ENCODE data around the gene CKS2. TPM values are rescaled to one million over a fixed set of nuclear protein-coding genes. Genes with fewer than 3 reads are reported as not detected.

Gene CKS2
- total RNA-seq, 1 donor from 2014 or later: 69.9 TPM

DNA sequence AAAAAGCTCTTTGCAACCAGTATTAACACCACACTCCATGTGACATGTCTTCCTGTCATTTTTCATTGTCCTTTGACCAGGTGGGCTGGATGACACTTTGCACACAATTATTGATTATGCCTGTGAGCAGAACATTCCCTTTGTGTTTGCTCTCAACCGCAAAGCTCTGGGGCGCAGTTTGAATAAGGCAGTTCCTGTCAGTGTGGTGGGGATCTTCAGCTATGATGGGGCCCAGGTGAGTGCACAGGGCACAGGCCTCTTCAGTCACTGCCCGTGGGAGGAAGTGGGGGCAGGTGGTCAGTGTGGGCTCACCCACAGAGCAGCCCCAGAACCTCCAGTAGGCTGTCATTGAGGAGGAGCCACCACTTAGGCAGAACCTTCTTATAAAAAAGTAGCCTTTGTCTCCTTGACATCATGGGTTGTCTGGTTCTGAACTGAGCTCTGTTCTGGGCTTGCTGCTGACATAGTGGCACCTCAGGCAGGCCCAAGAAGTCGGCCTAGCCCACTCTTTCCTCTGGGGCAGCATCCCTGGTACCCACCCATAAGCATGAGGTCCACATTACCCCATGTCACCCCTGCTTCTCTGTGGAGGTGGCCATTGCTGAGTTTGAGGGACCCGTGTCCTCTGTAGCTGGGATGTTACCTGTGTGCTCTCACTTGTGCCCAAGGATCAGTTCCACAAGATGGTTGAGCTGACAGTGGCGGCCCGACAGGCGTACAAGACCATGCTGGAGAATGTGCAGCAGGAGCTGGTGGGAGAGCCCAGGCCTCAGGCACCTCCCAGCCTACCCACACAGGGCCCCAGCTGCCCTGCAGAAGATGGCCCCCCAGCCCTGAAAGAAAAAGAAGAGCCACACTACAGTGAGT, 46.6 kb downstream of the CKS2 start:
- H3K4me2 ChIP-seq (ENCODE audit: low read length): no peak overlapping the region
- no peak overlapping the region for H3K27ac ChIP-seq (ENCODE audit: low read depth, low read length)
- H2AFZ ChIP-seq (ENCODE audit: low read depth, low read length): no peak overlapping the region

DNA sequence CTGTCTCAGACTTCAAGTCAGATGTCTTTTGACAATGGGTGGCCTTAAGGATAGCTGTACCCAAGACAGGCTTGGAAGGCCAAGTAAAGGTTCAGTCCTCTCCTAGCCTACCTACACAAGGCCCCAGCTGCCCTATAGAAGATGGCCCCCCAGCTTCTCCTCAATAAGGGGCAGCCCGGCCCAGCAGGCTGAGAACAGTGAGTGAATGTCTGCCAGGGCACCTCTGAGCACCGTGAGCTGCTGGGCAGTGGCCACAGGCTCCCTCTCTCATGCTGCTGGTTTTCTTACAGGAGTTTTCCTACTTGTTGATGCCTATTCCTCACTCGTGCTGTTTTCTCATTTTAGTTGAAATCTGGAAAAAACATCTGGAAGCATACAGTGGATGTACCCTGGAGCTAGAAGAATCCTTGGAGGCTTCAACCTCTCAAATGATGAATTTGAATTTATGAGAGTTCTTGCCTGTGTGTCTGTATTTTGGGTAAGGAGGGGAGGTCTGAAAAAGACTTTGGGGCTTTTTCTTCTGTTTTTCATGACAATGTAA, 47.5 kb downstream of the CKS2 start:
- H3K79me2 ChIP-seq (ENCODE audit: insufficient read depth, low read length): peaks cover under 1% of the 10 kb centered on the region
- H3K4me1 ChIP-seq (ENCODE audit: insufficient read depth, low read length): no peaks in the 10 kb centered on the region
- H3K27me3 Mint-ChIP-seq (ENCODE audit: low read depth, unreplicated experiment): no peaks in the 10 kb centered on the region
- peaks cover 49% of the 10 kb centered on the region for H3K36me3 ChIP-seq (ENCODE audit: insufficient read depth, low read length)
- H2AFZ ChIP-seq (ENCODE audit: low read depth, low read length): no peak overlapping the region
- H3K36me3 Mint-ChIP-seq (ENCODE audit: low read depth, unreplicated experiment): peaks cover 23% of the 10 kb centered on the region
- TF ChIP-seq, protein P1, sequence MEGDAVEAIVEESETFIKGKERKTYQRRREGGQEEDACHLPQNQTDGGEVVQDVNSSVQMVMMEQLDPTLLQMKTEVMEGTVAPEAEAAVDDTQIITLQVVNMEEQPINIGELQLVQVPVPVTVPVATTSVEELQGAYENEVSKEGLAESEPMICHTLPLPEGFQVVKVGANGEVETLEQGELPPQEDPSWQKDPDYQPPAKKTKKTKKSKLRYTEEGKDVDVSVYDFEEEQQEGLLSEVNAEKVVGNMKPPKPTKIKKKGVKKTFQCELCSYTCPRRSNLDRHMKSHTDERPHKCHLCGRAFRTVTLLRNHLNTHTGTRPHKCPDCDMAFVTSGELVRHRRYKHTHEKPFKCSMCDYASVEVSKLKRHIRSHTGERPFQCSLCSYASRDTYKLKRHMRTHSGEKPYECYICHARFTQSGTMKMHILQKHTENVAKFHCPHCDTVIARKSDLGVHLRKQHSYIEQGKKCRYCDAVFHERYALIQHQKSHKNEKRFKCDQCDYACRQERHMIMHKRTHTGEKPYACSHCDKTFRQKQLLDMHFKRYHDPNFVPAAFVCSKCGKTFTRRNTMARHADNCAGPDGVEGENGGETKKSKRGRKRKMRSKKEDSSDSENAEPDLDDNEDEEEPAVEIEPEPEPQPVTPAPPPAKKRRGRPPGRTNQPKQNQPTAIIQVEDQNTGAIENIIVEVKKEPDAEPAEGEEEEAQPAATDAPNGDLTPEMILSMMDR (IDR thresholded peaks at IDR 0.05; ENCODE audit: insufficient read depth, low read depth, low read length): no peak
- TF ChIP-seq EZH2 (IDR thresholded peaks at IDR 0.05; ENCODE audit: insufficient read depth, low read length): no peak
- no peak overlapping the region for H3K27ac ChIP-seq (ENCODE audit: low read depth, low read length)
- peaks cover 29% of the 10 kb centered on the region for H4K20me1 ChIP-seq (ENCODE audit: insufficient read depth, low read length)
- H3K27ac Mint-ChIP-seq (ENCODE audit: unreplicated experiment): no peak overlapping the region
- no peak overlapping the region for H3K4me3 Mint-ChIP-seq (ENCODE audit: unreplicated experiment)
- no peak overlapping the region for H3K9ac ChIP-seq (ENCODE audit: low read length)
- peaks cover 3% of the 10 kb centered on the region for H3K4me1 Mint-ChIP-seq (ENCODE audit: low read depth, unreplicated experiment)
- H3K4me3 ChIP-seq (ENCODE audit: insufficient read depth, low read depth, low read length): no peak overlapping the region
- FAIRE-seq (no peak), DNase-seq (ENCODE audit: low read depth) (no peak)
- H3K27me3 ChIP-seq (ENCODE audit: insufficient read depth, low read length): no peaks in the 10 kb centered on the region
- no peak overlapping the region for H3K4me2 ChIP-seq (ENCODE audit: low read length)
- no peaks in the 10 kb centered on the region for H3K9me3 Mint-ChIP-seq (ENCODE audit: unreplicated experiment)
- H3K9me3 ChIP-seq (ENCODE audit: insufficient read depth, low read depth, low read length): no peaks in the 10 kb centered on the region

More for the DNA sequence above, 46.6 kb downstream of the CKS2 start:
- no peak for TF ChIP-seq EZH2 (IDR thresholded peaks at IDR 0.05; ENCODE audit: insufficient read depth, low read length)
- TF ChIP-seq, protein P1 (IDR thresholded peaks at IDR 0.05; ENCODE audit: insufficient read depth, low read depth, low read length): no peak
- H3K27ac Mint-ChIP-seq (ENCODE audit: unreplicated experiment): no peak overlapping the region
- H3K9me3 Mint-ChIP-seq (ENCODE audit: unreplicated experiment): no peaks in the 10 kb centered on the region
- H3K4me3 ChIP-seq (ENCODE audit: insufficient read depth, low read depth, low read length): no peak overlapping the region
- peaks cover 3% of the 10 kb centered on the region for H3K79me2 ChIP-seq (ENCODE audit: insufficient read depth, low read length)
- FAIRE-seq: no peak
- H3K9me3 ChIP-seq (ENCODE audit: insufficient read depth, low read depth, low read length): no peaks in the 10 kb centered on the region
- H3K36me3 ChIP-seq (ENCODE audit: insufficient read depth, low read length): peaks cover 55% of the 10 kb centered on the region
- peaks cover 37% of the 10 kb centered on the region for H4K20me1 ChIP-seq (ENCODE audit: insufficient read depth, low read length)
- H3K27me3 ChIP-seq (ENCODE audit: insufficient read depth, low read length): no peaks in the 10 kb centered on the region
- H3K4me3 Mint-ChIP-seq (ENCODE audit: unreplicated experiment): no peak overlapping the region
- peaks cover 3% of the 10 kb centered on the region for H3K4me1 Mint-ChIP-seq (ENCODE audit: low read depth, unreplicated experiment)
- DNase-seq (ENCODE audit: low read depth): no peak
- H3K36me3 Mint-ChIP-seq (ENCODE audit: low read depth, unreplicated experiment): peaks cover 27% of the 10 kb centered on the region
- H3K27me3 Mint-ChIP-seq (ENCODE audit: low read depth, unreplicated experiment): no peaks in the 10 kb centered on the region
- H3K4me1 ChIP-seq (ENCODE audit: insufficient read depth, low read length): no peaks in the 10 kb centered on the region
- no peak overlapping the region for H3K9ac ChIP-seq (ENCODE audit: low read length)

DNA sequence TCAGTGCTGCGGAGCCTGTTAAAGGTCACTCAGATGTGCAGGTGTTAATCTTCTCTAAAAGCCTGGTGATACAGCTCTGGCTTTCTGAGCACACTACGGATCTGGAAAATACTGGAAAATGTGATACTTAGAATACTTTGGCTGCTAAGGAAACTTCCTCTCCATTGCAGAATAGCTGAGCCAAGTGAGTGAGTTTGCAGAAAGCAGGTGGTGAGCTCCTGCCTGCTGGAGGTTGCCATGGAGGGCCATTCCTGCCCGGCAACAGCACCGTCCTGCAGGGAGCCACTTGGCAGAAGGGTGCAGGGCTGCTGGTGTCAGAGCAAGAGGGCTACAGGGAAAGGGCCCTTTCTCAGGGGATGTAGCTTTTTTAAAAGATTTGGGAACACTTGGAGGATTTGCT, 48.0 kb downstream of the CKS2 start:
- Histone ChIP-seq H4K20me1 (ENCODE audit: insufficient read depth, low read length) (peaks cover 26% of the 10 kb centered on the region), H3K27me3 (ENCODE audit: insufficient read depth, low read length) (no peaks in the 10 kb centered on the region), H3K27ac (ENCODE audit: low read depth, low read length) (no peak overlapping the region), H3K4me3 (ENCODE audit: insufficient read depth, low read depth, low read length) (no peak overlapping the region), H2AFZ (ENCODE audit: low read depth, low read length) (no peak overlapping the region), H3K4me2 (ENCODE audit: low read length) (no peak overlapping the region), H3K4me1 (ENCODE audit: insufficient read depth, low read length) (no peaks in the 10 kb centered on the region), H3K9ac (ENCODE audit: low read length) (no peak overlapping the region), H3K36me3 (ENCODE audit: insufficient read depth, low read length) (peaks cover 46% of the 10 kb centered on the region), H3K79me2 (ENCODE audit: insufficient read depth, low read length) (no peaks in the 10 kb centered on the region), H3K9me3 (ENCODE audit: insufficient read depth, low read depth, low read length) (no peaks in the 10 kb centered on the region)
- FAIRE-seq (no peak), DNase-seq (ENCODE audit: low read depth) (no peak)
- TF ChIP-seq, protein P1 (IDR thresholded peaks at IDR 0.05; ENCODE audit: insufficient read depth, low read depth, low read length): no peak
- Mint-ChIP-seq H3K27me3 (ENCODE audit: low read depth, unreplicated experiment) (no peaks in the 10 kb centered on the region), H3K36me3 (ENCODE audit: low read depth, unreplicated experiment) (peaks cover 20% of the 10 kb centered on the region), H3K4me1 (ENCODE audit: low read depth, unreplicated experiment) (peaks cover 3% of the 10 kb centered on the region), H3K4me3 (ENCODE audit: unreplicated experiment) (no peak overlapping the region), H3K27ac (ENCODE audit: unreplicated experiment) (no peak overlapping the region), H3K9me3 (ENCODE audit: unreplicated experiment) (no peaks in the 10 kb centered on the region)
